Kidney (tissue), 14 donors: ENCODE results near the gene MPP7. TPM values are rescaled to one million over a fixed set of nuclear protein-coding genes. Genes with fewer than 3 reads are reported as not detected.

Experiments
- DNase-seq, 5 donors: peaks; one replicate each; pipeline ENCODE4 v3.0.0-alpha.2; 2013 to 2020
- FAIRE-seq: peaks from 2 replicates; lab custom pipeline; 2012; peaks lifted over from hg19 to GRCh38; lab: Jason Lieb, UNC
- H3K27ac ChIP-seq, 2 donors: one replicate each; pipeline ENCODE4 v1.7.0; 2013; ENCODE audit warnings: low read depth in 2 of 2, low read length in 2 of 2, inconsistent platforms in 1 of 2
- H3K27me3 ChIP-seq: one replicate; pipeline ENCODE4 v1.7.1; 2013; ENCODE audit warnings: low read length, inconsistent platforms; ENCODE audit not compliant: control insufficient read depth, insufficient read depth
- H3K36me3 ChIP-seq, 3 donors: one replicate each; pipeline versions ENCODE4 v1.7.0 to v1.7.1; 2013; ENCODE audit warnings: low read length in 3 of 3, control low read depth in 1 of 3, inconsistent platforms in 1 of 3; ENCODE audit not compliant: insufficient read depth in 3 of 3, control insufficient read depth in 2 of 3
- H3K4me1 ChIP-seq, 3 donors: one replicate each; pipeline versions ENCODE4 v1.7.0 to v1.7.1; 2013; ENCODE audit warnings: low read length in 3 of 3, inconsistent platforms in 1 of 3, low read depth in 1 of 3; ENCODE audit not compliant: control insufficient read depth in 2 of 3, insufficient read depth in 2 of 3
- H3K4me3 ChIP-seq, 3 donors: one replicate each; pipeline versions ENCODE4 v1.7.0 to v1.8.1; 2013; ENCODE audit warnings: low read length in 3 of 3, control low read depth in 1 of 3, inconsistent platforms in 1 of 3
- H3K9ac ChIP-seq, 3 donors: one replicate each; pipeline versions ENCODE4 v1.7.0 to v1.7.1; 2013; ENCODE audit warnings: low read length in 3 of 3, control low read depth in 1 of 3, inconsistent platforms in 1 of 3
- H3K9me3 ChIP-seq, 3 donors: one replicate each; pipeline versions ENCODE4 v1.7.0 to v1.7.1; 2013; ENCODE audit warnings: low read length in 3 of 3, control low read depth in 1 of 3, inconsistent platforms in 1 of 3; ENCODE audit not compliant: control insufficient read depth in 2 of 3, insufficient read depth in 1 of 3
- CTCF ChIP-seq: IDR thresholded peaks from 3 replicates; pipeline ENCODE4 v1.5.1; 2012; ENCODE audit warnings: mild to moderate bottlenecking, moderate library complexity, borderline replicate concordance; ENCODE audit not compliant: insufficient read depth; ENCODE audit errors: extremely low read depth
- intact Hi-C: fragments of 100-400 bp; cut with DNase I; formaldehyde crosslinking; loops from one replicate; pipeline ENCODE4 v1.11.1; 2022
- polyA plus RNA-seq: library from polyadenylated mRNA; stranded (reverse); fragments of 350-450 nt; fragmentation: Illumina TruSeq; extraction: RNeasy Lipid Tissue Mini Kit (QIAGEN cat#74804); gene quantifications from one replicate; pipeline ENCODE4 v1.2.3, GENCODE V29; 2014; ENCODE audit warnings: low read depth, low replicate concordance; ENCODE audit not compliant: insufficient read depth
- total RNA-seq: library from RNA; stranded (reverse); fragmentation: NEBNext Ultra II Directional; extraction: Animal tissue kit (Norgen Biotek cat#: 25700); gene quantifications from one replicate; pipeline ENCODE4 v1.2.1, GENCODE V29; 2021
- donor health status: control.
- donor health status: control.
- donor health status: control.
- donor health status: control.
- donor health status: control.
- donor health status: DM: yes; HTN: yes; CAD: no.
- donor health status: Normal renal cell carcinoma (clear cell type).

MPP7 gene
- total and polyA plus RNA-seq, 2 donors from 2014 or later = 6.8 to 11.6 TPM

GRCh38 chr10:28284126-28284525 lies 18.7 kb downstream of the MPP7 start:
- intact Hi-C loops = no loop called here
- H3K4me1 ChIP-seq = peaks cover 0 to 4% (median 2%) of the 10 kb centered on the region in 3 donors
- FAIRE-seq = no peak
- TF ChIP-seq CTCF = no peak
- peak in 1 of 5 donors; percentile 17 for DNase-seq
- H3K27me3 ChIP-seq = no peaks in the 10 kb centered on the region
- no peaks in the 10 kb centered on the region for H3K36me3 ChIP-seq
- no peak overlapping the region for H3K9ac ChIP-seq
- H3K4me3 ChIP-seq = no peak overlapping the region
- no peaks in the 10 kb centered on the region for H3K9me3 ChIP-seq
- H3K27ac ChIP-seq = no peak overlapping the region

GRCh38 chr10:28283251-28283650 lies 19.6 kb downstream of the MPP7 start:
- H3K27me3 ChIP-seq = no peaks in the 10 kb centered on the region
- intact Hi-C loops = no loop called here
- H3K36me3 ChIP-seq = no peaks in the 10 kb centered on the region
- FAIRE-seq (no peak), DNase-seq (no peak)
- H3K9me3 ChIP-seq = no peaks in the 10 kb centered on the region
- no peak overlapping the region for H3K4me3 ChIP-seq
- H3K27ac ChIP-seq = no peak overlapping the region
- no peak for TF ChIP-seq CTCF
- H3K4me1 ChIP-seq = peaks cover 0 to 4% (median 2%) of the 10 kb centered on the region in 3 donors
- no peak overlapping the region for H3K9ac ChIP-seq

- intact Hi-C loops = no loop called here
- peak in 3 of 5 donors; percentile 12 to 45 (median 43) for DNase-seq
- no peak for FAIRE-seq
- H3K9me3 ChIP-seq = no peaks in the 10 kb centered on the region
- no peaks in the 10 kb centered on the region for H3K36me3 ChIP-seq
- no peak overlapping the region for H3K4me3 ChIP-seq
- peaks cover 0 to 4% (median 2%) of the 10 kb centered on the region in 3 donors for H3K4me1 ChIP-seq
- H3K27ac ChIP-seq = no peak overlapping the region
- no peaks in the 10 kb centered on the region for H3K27me3 ChIP-seq
- no peak overlapping the region for H3K9ac ChIP-seq
- no peak for TF ChIP-seq CTCF
Measured at GRCh38 chr10:28282336-28282735, 20.5 kb downstream of the MPP7 start.
